ENCODE data around the gene HSF5. TPM values are rescaled to one million over a fixed set of nuclear protein-coding genes. Genes with fewer than 3 reads are reported as not detected.

The HSF5 gene
- total and polyA plus RNA-seq, 5 donors = 0.02 to 0.23 (median 0.07) TPM; not detected in 1

GRCh38 chr17:58412961-58413586 lies 75.1 kb downstream of the HSF5 start:
- no peak overlapping the region for H3K27ac ChIP-seq (ENCODE audit: low read length)
- no peaks in the 10 kb centered on the region for H3K9me3 ChIP-seq (ENCODE audit: control insufficient read depth, low read length)
- ATAC-seq (no peak), DNase-seq (no peak)
- no peaks in the 10 kb centered on the region for H3K27me3 ChIP-seq (ENCODE audit: control insufficient read depth, insufficient read depth)
- 77% methylated on average over 3 of the region's 3 CpGs for WGBS
- H3K4me3 ChIP-seq (ENCODE audit: low read length) = no peak overlapping the region
- intact Hi-C loops (cut with DNase I) = no loop called here
- no peaks in the 10 kb centered on the region for H3K4me1 ChIP-seq (ENCODE audit: control insufficient read depth, insufficient read depth, low read length)

GRCh38 chr17:58412064-58412703 lies 76.0 kb downstream of the HSF5 start:
- no peak overlapping the region for H3K4me3 ChIP-seq (ENCODE audit: low read length)
- H3K4me1 ChIP-seq (ENCODE audit: control insufficient read depth, insufficient read depth, low read length) = no peaks in the 10 kb centered on the region
- DNase-seq (no peak), ATAC-seq (no peak)
- no peaks in the 10 kb centered on the region for H3K27me3 ChIP-seq (ENCODE audit: control insufficient read depth, insufficient read depth)
- H3K9me3 ChIP-seq (ENCODE audit: control insufficient read depth, low read length) = no peaks in the 10 kb centered on the region
- no peak overlapping the region for H3K27ac ChIP-seq (ENCODE audit: low read length)
- intact Hi-C loops (cut with DNase I) = no loop called here
- 90% methylated on average over 1 of the region's 1 CpG for WGBS

GRCh38 chr17:58411408-58411894 lies 76.8 kb downstream of the HSF5 start:
- no peak for DNase-seq
- 66% methylated on average over 1 of the region's 1 CpG for WGBS

GRCh38 chr17:58410714-58411407 lies 77.3 kb downstream of the HSF5 start:
- Histone ChIP-seq H3K4me1 (ENCODE audit: control insufficient read depth, insufficient read depth, low read length) (no peaks in the 10 kb centered on the region), H3K27ac (ENCODE audit: low read length) (no peak overlapping the region), H3K27me3 (ENCODE audit: control insufficient read depth, insufficient read depth) (no peaks in the 10 kb centered on the region), H3K4me3 (ENCODE audit: low read length) (no peak overlapping the region), H3K9me3 (ENCODE audit: control insufficient read depth, low read length) (no peaks in the 10 kb centered on the region)
- DNase-seq (no peak), ATAC-seq (no peak)
- intact Hi-C loops (cut with DNase I) = no loop called here

More at GRCh38 chr17:58411408-58411894, 76.8 kb downstream of the HSF5 start:
- ATAC-seq = no peak
- H3K4me3 ChIP-seq (ENCODE audit: low read length) = no peak overlapping the region
- intact Hi-C loops (cut with DNase I) = no loop called here
- no peak overlapping the region for H3K27ac ChIP-seq (ENCODE audit: low read length)
- H3K27me3 ChIP-seq (ENCODE audit: control insufficient read depth, insufficient read depth) = no peaks in the 10 kb centered on the region
- H3K9me3 ChIP-seq (ENCODE audit: control insufficient read depth, low read length) = no peaks in the 10 kb centered on the region
- H3K4me1 ChIP-seq (ENCODE audit: control insufficient read depth, insufficient read depth, low read length) = no peaks in the 10 kb centered on the region

GRCh38 chr17:58409432-58409831 lies 78.8 kb downstream of the HSF5 start:
- DNase-seq (no peak), ATAC-seq (no peak)
- intact Hi-C loops (cut with DNase I) = no loop called here
- Histone ChIP-seq H3K4me1 (ENCODE audit: control insufficient read depth, insufficient read depth, low read length) (no peaks in the 10 kb centered on the region), H3K27me3 (ENCODE audit: control insufficient read depth, insufficient read depth) (no peaks in the 10 kb centered on the region), H3K27ac (ENCODE audit: low read length) (no peak overlapping the region), H3K4me3 (ENCODE audit: low read length) (no peak overlapping the region), H3K9me3 (ENCODE audit: control insufficient read depth, low read length) (no peaks in the 10 kb centered on the region)
- WGBS = 85% methylated on average over 5 of the region's 5 CpGs

- 54% methylated on average over 6 of the region's 6 CpGs for WGBS
Measured at GRCh38 chr17:58403311-58403710, 84.9 kb downstream of the HSF5 start.

GRCh38 chr17:58402679-58403078 lies 85.5 kb downstream of the HSF5 start:
- H3K27me3 ChIP-seq (ENCODE audit: control insufficient read depth, insufficient read depth) = no peaks in the 10 kb centered on the region
- H3K27ac ChIP-seq (ENCODE audit: low read length) = no peak overlapping the region
- ATAC-seq (no peak), DNase-seq (no peak)
- WGBS = 65% methylated on average over 1 of the region's 1 CpG
- H3K4me1 ChIP-seq (ENCODE audit: control insufficient read depth, insufficient read depth, low read length) = no peaks in the 10 kb centered on the region
- H3K9me3 ChIP-seq (ENCODE audit: control insufficient read depth, low read length) = no peaks in the 10 kb centered on the region
- intact Hi-C loops (cut with DNase I) = no loop called here
- H3K4me3 ChIP-seq (ENCODE audit: low read length) = no peak overlapping the region

More at GRCh38 chr17:58403311-58403710, 84.9 kb downstream of the HSF5 start:
- Histone ChIP-seq H3K27ac (ENCODE audit: low read length) (no peak overlapping the region), H3K27me3 (ENCODE audit: control insufficient read depth, insufficient read depth) (no peaks in the 10 kb centered on the region), H3K9me3 (ENCODE audit: control insufficient read depth, low read length) (no peaks in the 10 kb centered on the region), H3K4me1 (ENCODE audit: control insufficient read depth, insufficient read depth, low read length) (no peaks in the 10 kb centered on the region), H3K4me3 (ENCODE audit: low read length) (no peak overlapping the region)
- intact Hi-C loops (cut with DNase I) = no loop called here
- no peak for DNase-seq
- no peak for ATAC-seq

- ATAC-seq (no peak), DNase-seq (no peak)
- Histone ChIP-seq H3K27ac (ENCODE audit: low read length) (no peak overlapping the region), H3K9me3 (ENCODE audit: control insufficient read depth, low read length) (no peaks in the 10 kb centered on the region), H3K4me1 (ENCODE audit: control insufficient read depth, insufficient read depth, low read length) (no peaks in the 10 kb centered on the region), H3K27me3 (ENCODE audit: control insufficient read depth, insufficient read depth) (no peaks in the 10 kb centered on the region), H3K4me3 (ENCODE audit: low read length) (no peak overlapping the region)
- intact Hi-C loops (cut with DNase I) = no loop called here
Measured at GRCh38 chr17:58402047-58402446, 86.2 kb downstream of the HSF5 start.

- Histone ChIP-seq H3K27ac (ENCODE audit: low read length) (no peak overlapping the region), H3K9me3 (ENCODE audit: control insufficient read depth, low read length) (no peaks in the 10 kb centered on the region), H3K4me3 (ENCODE audit: low read length) (no peak overlapping the region), H3K4me1 (ENCODE audit: control insufficient read depth, insufficient read depth, low read length) (no peaks in the 10 kb centered on the region), H3K27me3 (ENCODE audit: control insufficient read depth, insufficient read depth) (no peaks in the 10 kb centered on the region)
- DNase-seq (no peak), ATAC-seq (no peak)
- 75% methylated on average over 2 of the region's 2 CpGs for WGBS
- intact Hi-C loops (cut with DNase I) = no loop called here
Measured at GRCh38 chr17:58401287-58401686, 86.9 kb downstream of the HSF5 start.

GRCh38 chr17:58400826-58401225 lies 87.4 kb downstream of the HSF5 start:
- DNase-seq (no peak), ATAC-seq (no peak)
- Histone ChIP-seq H3K27ac (ENCODE audit: low read length) (no peak overlapping the region), H3K4me3 (ENCODE audit: low read length) (no peak overlapping the region), H3K27me3 (ENCODE audit: control insufficient read depth, insufficient read depth) (no peaks in the 10 kb centered on the region), H3K9me3 (ENCODE audit: control insufficient read depth, low read length) (no peaks in the 10 kb centered on the region), H3K4me1 (ENCODE audit: control insufficient read depth, insufficient read depth, low read length) (no peaks in the 10 kb centered on the region)
- intact Hi-C loops (cut with DNase I) = no loop called here

- no peak overlapping the region for H3K4me3 ChIP-seq (ENCODE audit: low read length)
- intact Hi-C loops (cut with DNase I) = no loop called here
- ATAC-seq (no peak), DNase-seq (no peak)
- 79% methylated on average over 3 of the region's 3 CpGs for WGBS
- H3K27me3 ChIP-seq (ENCODE audit: control insufficient read depth, insufficient read depth) = no peaks in the 10 kb centered on the region
- no peaks in the 10 kb centered on the region for H3K9me3 ChIP-seq (ENCODE audit: control insufficient read depth, low read length)
- H3K27ac ChIP-seq (ENCODE audit: low read length) = no peak overlapping the region
- no peaks in the 10 kb centered on the region for H3K4me1 ChIP-seq (ENCODE audit: control insufficient read depth, insufficient read depth, low read length)
Measured at GRCh38 chr17:58399974-58400373, 88.2 kb downstream of the HSF5 start.

Data from right cardiac atrium (tissue), 5 donors.